Stimulated activated CD8-positive, alpha-beta memory T cell treated with anti-CD3 and anti-CD28 coated beads, Interleukin-7, amount 100 ng/mL, for 1 hour (primary cell): ENCODE measurements around the gene DPY19L2.
"Not testable (repeated sequence)": the region's sequence is repeated elsewhere in the genome, so short reads cannot be mapped to it uniquely, and the experiment has no call there.

Experiments
- DNase-seq, 2 donors: peaks; one replicate each; pipeline ENCODE4 v3.0.0-alpha.2; 2020; ENCODE audit warnings: low read depth in 2 of 2

Gene DPY19L2

GRCh38 chr12:63663005-63663404, 5.3 kb downstream of the DPY19L2 start:
- not testable (repeated sequence) for DNase-seq

GRCh38 chr12:63658501-63658900, 9.8 kb downstream of the DPY19L2 start:
- not testable (repeated sequence) for DNase-seq

- not testable (repeated sequence) for DNase-seq
Observed at GRCh38 chr12:63656407-63656806, 11.9 kb downstream of the DPY19L2 start.

- DNase-seq, result not testable (repeated sequence)
Observed at GRCh38 chr12:63655543-63656257, 12.6 kb downstream of the DPY19L2 start.

DNA sequence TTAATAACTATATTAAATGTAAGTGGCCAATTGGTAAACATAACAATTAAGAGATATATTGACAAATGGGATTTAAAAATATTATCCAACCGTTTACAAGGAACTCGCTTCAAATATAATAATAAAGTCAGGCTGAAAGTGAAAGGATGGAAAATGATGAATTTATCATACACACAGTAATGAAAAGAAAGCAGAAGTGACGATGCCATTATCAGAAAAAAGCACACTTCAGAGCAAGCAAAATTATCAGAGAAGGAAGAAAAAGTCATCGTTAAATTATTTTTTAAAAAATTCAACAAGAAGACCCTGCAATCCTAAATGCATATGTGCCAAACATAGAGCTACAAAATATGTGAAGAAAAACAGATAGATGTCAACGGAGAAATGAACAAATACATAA, 13.8 kb downstream of the DPY19L2 start:
- DNase-seq, result not testable (repeated sequence)

DNA sequence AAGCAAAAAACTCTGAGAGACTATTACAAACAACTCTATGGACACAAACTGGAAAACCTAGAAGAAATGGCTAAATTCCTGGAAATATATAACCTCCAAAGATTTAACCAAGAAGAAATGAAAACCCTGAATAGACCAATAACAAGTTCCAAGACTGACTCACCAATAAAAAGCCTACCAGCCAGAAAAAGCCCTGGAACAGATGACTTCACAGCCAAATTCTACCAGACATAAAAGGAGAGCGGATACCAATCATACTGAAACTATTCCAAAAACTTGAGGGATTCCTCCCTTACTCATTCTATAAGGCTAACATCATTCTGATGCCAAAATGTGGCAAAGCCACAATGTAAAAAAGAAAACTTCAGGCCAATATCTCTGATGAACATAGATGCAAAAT, 18.8 kb downstream of the DPY19L2 start:
- not testable (repeated sequence) for DNase-seq

DNA sequence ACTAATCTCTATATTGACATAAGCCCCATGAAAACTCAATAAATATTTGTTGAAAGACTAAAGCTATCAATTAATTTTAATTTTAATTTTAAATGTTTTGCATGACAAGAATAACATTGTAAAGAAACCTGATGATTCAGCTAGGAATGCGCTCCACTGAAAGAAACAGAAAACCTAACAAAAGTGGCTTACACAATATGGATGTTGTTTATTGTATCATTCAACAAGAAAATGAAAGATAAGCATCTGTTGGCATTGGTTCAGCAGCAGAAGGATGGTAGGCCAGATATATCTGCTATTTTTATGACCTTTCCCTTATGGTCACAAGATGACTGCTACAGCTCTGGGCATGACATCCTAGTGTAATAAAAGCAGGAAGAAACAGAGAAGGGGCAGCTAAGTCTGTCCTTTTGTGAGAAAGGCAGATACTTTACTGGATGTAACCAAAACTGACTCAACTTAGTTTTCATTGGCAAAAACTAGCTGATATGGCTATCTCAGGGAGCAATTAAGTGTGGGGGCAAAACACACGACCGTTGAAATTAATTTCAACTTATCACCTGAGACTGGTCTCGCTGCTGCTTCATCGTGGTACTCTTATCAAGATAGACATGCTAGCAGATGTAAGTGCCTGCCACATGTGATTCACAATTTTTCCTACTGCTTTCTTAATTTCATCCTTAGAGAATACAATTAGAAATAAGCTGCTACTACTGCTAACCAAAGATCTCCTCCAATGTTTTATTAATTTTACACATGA, 24.7 kb downstream of the DPY19L2 start:
- not testable (repeated sequence) for DNase-seq

- not testable (repeated sequence) for DNase-seq
Observed at GRCh38 chr12:63624258-63624657, 44.0 kb downstream of the DPY19L2 start.

DNA sequence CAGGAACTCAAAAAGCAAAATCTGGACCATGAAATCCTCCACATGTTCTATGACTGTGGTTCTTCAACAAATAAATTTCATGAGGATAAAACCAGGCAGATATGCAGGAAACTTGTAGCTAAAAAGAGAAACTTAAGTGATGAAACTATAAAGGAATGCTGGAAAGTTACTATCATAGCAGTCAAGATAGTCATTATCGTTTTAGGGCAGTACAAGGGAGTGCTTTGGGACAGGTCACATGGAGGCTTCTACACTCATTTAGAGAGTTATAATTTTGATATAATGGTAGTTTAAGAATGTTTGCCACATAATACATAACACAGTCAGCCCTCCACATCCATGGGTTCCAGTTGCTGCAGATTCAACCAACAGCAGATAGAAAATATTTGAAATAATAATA, 52.7 kb downstream of the DPY19L2 start:
- not testable (repeated sequence) for DNase-seq

GRCh38 chr12:63611285-63611684, 57.0 kb downstream of the DPY19L2 start:
- DNase-seq, result not testable (repeated sequence)

DNA sequence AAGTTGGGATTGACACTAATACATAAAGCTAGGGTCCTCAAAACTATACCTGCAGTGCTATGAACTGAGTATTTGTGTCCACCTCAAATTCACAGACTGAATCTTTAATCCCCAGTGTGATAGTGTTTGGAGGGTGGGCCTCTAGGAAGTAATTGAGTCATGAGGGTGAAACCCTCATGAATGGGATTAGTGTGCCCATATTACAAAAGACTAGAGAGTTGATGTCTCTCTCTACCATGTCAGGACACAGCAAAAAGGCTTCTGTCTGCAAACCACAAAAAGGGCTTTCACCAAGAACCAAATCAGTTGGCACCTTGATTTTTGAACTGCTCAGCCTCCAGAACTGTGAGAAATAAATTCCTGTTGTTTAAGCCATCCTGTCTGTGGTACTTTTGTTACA, 59.0 kb downstream of the DPY19L2 start:
- DNase-seq, result not testable (repeated sequence)

DNA sequence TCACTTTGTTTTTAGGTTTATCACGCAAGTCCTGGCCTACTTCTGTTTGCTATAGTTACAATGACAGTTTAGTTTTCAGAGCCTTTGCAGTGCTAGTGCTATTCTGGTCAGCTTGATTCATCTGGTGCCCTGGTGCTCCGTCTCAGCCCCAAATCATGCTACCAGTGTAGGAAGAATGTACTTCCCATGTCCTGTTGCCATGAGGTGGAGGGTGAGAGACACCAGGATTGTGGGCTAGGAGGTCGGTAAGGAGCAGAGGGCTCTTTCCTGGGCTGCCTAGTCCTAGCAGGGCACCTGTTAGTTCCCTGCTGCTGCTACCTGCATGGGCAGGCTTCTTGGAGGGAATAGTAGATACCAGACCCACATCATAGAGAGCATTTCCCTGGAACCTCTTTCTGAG, 63.3 kb downstream of the DPY19L2 start:
- DNase-seq, result not testable (repeated sequence)

- not testable (repeated sequence) for DNase-seq
Observed at GRCh38 chr12:63594828-63595227, 73.5 kb downstream of the DPY19L2 start.

- not testable (repeated sequence) for DNase-seq
Observed at GRCh38 chr12:63584426-63584825, 83.9 kb downstream of the DPY19L2 start.

DNA sequence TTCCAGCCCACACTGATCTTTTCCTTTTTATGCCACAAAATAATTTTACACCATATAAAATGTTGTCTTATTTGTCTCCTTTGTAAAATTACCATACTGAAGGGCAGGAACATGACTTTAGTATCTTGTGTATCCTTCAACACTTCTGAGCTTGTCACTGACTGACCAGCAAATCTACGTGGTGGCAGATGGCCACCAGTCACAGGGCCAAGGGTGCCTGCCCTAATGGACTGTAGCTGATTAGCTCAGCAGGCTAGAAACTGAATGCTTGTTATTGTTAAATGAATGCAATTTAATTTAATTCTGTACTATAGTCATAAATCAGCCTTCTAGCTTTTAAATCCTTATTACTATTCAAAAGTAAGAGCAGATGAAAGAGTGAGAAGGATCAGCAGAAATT, 85.0 kb downstream of the DPY19L2 start:
- not testable (repeated sequence) for DNase-seq

- not testable (repeated sequence) for DNase-seq
Observed at GRCh38 chr12:63577631-63578030, 90.7 kb downstream of the DPY19L2 start.

- not testable (repeated sequence) for DNase-seq
Observed at GRCh38 chr12:63572038-63572437, 96.3 kb downstream of the DPY19L2 start.

- not testable (repeated sequence) for DNase-seq
Observed at GRCh38 chr12:63558445-63558844, 109.8 kb downstream of the DPY19L2 start.

GRCh38 chr12:63551397-63551796, 116.9 kb downstream of the DPY19L2 start:
- DNase-seq, result not testable (repeated sequence)

DNA sequence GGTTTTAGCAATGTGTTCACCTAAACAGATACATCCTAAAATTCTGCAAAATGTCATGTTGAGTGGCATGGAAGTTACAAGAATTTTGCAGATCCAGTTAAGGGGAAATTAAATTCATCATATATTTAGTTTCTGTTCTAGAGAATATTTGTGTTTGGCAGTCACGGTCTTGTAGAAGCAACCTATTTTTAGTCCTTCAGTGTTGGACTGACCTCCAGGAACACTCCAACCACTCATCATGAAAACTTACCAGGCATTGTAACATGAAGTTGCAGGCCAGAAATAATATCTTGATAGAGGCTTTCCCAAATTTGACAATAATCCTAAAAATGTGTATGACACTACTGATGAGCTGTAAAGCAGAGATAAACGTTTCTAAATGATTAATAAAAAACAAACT, 119.3 kb downstream of the DPY19L2 start:
- DNase-seq, result not testable (repeated sequence)

DNA sequence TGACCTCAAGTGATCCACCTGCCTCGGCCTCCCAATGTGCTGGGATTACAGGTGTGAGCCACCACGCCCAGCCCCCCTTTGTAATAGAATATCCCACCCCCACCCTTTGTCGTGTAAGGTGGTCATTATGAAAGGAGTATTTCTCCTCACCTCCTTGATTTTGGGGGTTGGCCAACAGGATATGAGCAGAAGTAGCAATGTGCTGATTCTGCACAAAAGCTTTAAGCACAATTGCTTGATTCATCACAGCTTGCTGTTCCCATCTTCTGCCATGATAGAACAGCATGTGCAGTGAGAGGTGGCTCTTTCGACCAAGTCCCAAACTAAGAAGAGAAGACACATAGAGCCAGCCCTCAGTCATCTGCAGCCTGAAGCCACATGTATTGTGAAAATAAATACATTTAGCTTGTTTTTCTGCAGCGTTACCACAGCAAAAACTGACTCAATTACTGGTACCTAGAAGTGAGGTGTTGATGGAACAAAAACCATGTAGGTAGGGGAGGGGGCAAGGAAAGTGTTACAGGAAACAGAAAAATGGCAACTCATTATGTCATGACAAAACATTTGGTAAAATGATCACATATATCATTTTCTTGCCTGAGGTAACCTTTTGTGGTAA, 122.9 kb downstream of the DPY19L2 start:
- not testable (repeated sequence) for DNase-seq

- DNase-seq, result not testable (repeated sequence)
Observed at GRCh38 chr12:63538656-63539055, 129.6 kb downstream of the DPY19L2 start.
